K562 (cell line): Measurements from ENCODE around the gene THADA.

Experiments
- JUND ChIP-seq, 2 experiments: IDR thresholded peaks; 2 replicates in 1 of 2; 3 replicates in 1 of 2; pipeline ENCODE4 v1.6.1; 2011; ENCODE audit warnings: borderline replicate concordance in 2 of 2, low read depth in 2 of 2, low read length in 2 of 2, improper control_type of control experiment in 1 of 2, missing biosample characterization in 1 of 2, missing genetic modification characterization in 1 of 2, missing genetic modification reagents in 1 of 2
- TFAP4 ChIP-seq: sonication (generic); formaldehyde crosslinking; IDR thresholded peaks from 2 replicates; pipeline ENCODE4 v1.8.0; 2022; ENCODE audit warnings: missing genetic modification reagents, mild to moderate bottlenecking, moderate library complexity, borderline replicate concordance
- THAP12 ChIP-seq: fragments of 250-450 bp; sonication (Bioruptor Pico); IDR thresholded peaks from 2 replicates; pipeline ENCODE4 v1.9.0; 2021; ENCODE audit warnings: mild to moderate bottlenecking, inconsistent platforms

- TF ChIP-seq THAP12 (CRISPR knock-in tag) (no peak), JUND (IDR thresholded peaks at IDR 0.05; ENCODE audit: borderline replicate concordance, low read depth, low read length) (no peak), JUND (tag; IDR thresholded peaks at IDR 0.05; ENCODE audit: borderline replicate concordance, low read depth, low read length) (no peak), TFAP4 (CRISPR knock-in tag) (no peak)
Measured at GRCh38 chr2:43348908-43349661, 246.8 kb downstream of the THADA start.
